HepG2 (cell line): ENCODE results near the gene ACOT8. TPM values are rescaled to one million over a fixed set of nuclear protein-coding genes. Genes with fewer than 3 reads are reported as not detected.

Experiments
- DMAP1 ChIP-seq: IDR thresholded peaks from 2 replicates; pipeline ENCODE4 v1.6.1; 2016
- ESRRA ChIP-seq: sonication (generic); formaldehyde crosslinking; IDR thresholded peaks from 2 replicates; pipeline ENCODE4 v1.5.1; 2020; ENCODE audit warnings: mild to moderate bottlenecking, low read depth, missing genetic modification reagents
- MEF2D ChIP-seq: sonication (generic); formaldehyde crosslinking; IDR thresholded peaks from 2 replicates; pipeline ENCODE4 v1.5.1; 2020; ENCODE audit warnings: mild to moderate bottlenecking, missing genetic modification reagents
- MEIS2 ChIP-seq: sonication (generic); formaldehyde crosslinking; IDR thresholded peaks from 2 replicates; pipeline ENCODE4 v1.9.0; 2021; ENCODE audit warnings: mild to moderate bottlenecking, missing genetic modification reagents
- MXI1 ChIP-seq: IDR thresholded peaks from 3 replicates; pipeline ENCODE4 v1.6.1; 2012; ENCODE audit warnings: low read depth, low read length, inconsistent platforms, borderline replicate concordance
- NR1H2 ChIP-seq: sonication (generic); formaldehyde crosslinking; IDR thresholded peaks from 2 replicates; pipeline ENCODE4 v1.8.1; 2022; ENCODE audit warnings: low read depth, missing genetic modification reagents, borderline replicate concordance
- ONECUT2 ChIP-seq: sonication (generic); formaldehyde crosslinking; IDR thresholded peaks from 2 replicates; pipeline ENCODE4 v1.4.0; 2020; ENCODE audit warnings: missing genetic modification reagents
- RARA ChIP-seq: IDR thresholded peaks from 2 replicates; pipeline ENCODE4 v1.6.1; 2016; ENCODE audit warnings: missing genetic modification reagents, missing compliant biosample characterization
- RBAK ChIP-seq: sonication (generic); formaldehyde crosslinking; IDR thresholded peaks from 2 replicates; pipeline ENCODE4 v1.5.1; 2020; ENCODE audit warnings: mild to moderate bottlenecking, missing genetic modification reagents
- RFXAP ChIP-seq: sonication (generic); formaldehyde crosslinking; IDR thresholded peaks from 2 replicates; pipeline ENCODE4 v1.4.0; 2020; ENCODE audit warnings: missing genetic modification reagents, borderline replicate concordance
- SAFB2 ChIP-seq: sonication (generic); formaldehyde crosslinking; IDR thresholded peaks from 2 replicates; pipeline ENCODE4 v1.5.1; 2020; ENCODE audit warnings: missing genetic modification reagents, low read depth, mild to moderate bottlenecking, borderline replicate concordance
- SMARCC2 ChIP-seq: fragments of 450-650 bp; IDR thresholded peaks from 2 replicates; pipeline ENCODE4 v1.6.1; 2017; ENCODE audit warnings: antibody characterized with exemption, mild to moderate bottlenecking
- SMYD3 ChIP-seq: sonication (generic); formaldehyde crosslinking; IDR thresholded peaks from 2 replicates; pipeline ENCODE4 v1.8.1; 2023; ENCODE audit warnings: mild to moderate bottlenecking, missing genetic modification reagents
- SP5 ChIP-seq: IDR thresholded peaks from 2 replicates; pipeline ENCODE4 v1.6.1; 2016; ENCODE audit warnings: low read depth, borderline replicate concordance
- TBX2 ChIP-seq: sonication (generic); formaldehyde crosslinking; IDR thresholded peaks from 2 replicates; pipeline ENCODE4 v1.5.0; 2020; ENCODE audit warnings: missing genetic modification reagents, mild to moderate bottlenecking, borderline replicate concordance
- ZBTB38 ChIP-seq: sonication (generic); formaldehyde crosslinking; IDR thresholded peaks from 2 replicates; pipeline ENCODE4 v1.5.1; 2020; ENCODE audit warnings: mild to moderate bottlenecking, missing genetic modification reagents
- ZMYM4 ChIP-seq: sonication (generic); formaldehyde crosslinking; IDR thresholded peaks from 2 replicates; pipeline ENCODE4 v1.8.1; 2023; ENCODE audit warnings: mild to moderate bottlenecking, missing genetic modification reagents
- ZNF558 ChIP-seq: sonication (generic); formaldehyde crosslinking; IDR thresholded peaks from 2 replicates; pipeline ENCODE4 v1.9.0; 2022; ENCODE audit warnings: mild to moderate bottlenecking, missing genetic modification reagents, borderline replicate concordance
- ZNF790 ChIP-seq: sonication (generic); formaldehyde crosslinking; IDR thresholded peaks from 2 replicates; pipeline ENCODE4 v1.8.0; 2022; ENCODE audit warnings: missing genetic modification reagents, mild to moderate bottlenecking, borderline replicate concordance
- polyA plus RNA-seq, 8 experiments: library from polyadenylated mRNA; depleted of rRNA in 3 of 8; stranded (reverse) in 7 of 8; unstranded in 1 of 8; fragments of >200 nt; fragmentation: Illumina TruSeq in 4 of 8; extraction: Trizol in 4 of 8; gene quantifications; 2 replicates each; pipeline versions ENCODE4 v1.2.1 to v1.2.3, GENCODE V29; 2011 to 2016; ENCODE audit warnings: low read depth in 4 of 8, missing spikeins in 1 of 8, mixed read lengths in 1 of 8; ENCODE audit not compliant: insufficient read depth in 1 of 8
- total RNA-seq, 5 experiments: library from RNA; depleted of rRNA; stranded (reverse); fragments of >200 nt; fragmentation: Illumina TruSeq; extraction: Trizol; gene quantifications; 2 replicates each; pipeline ENCODE4 v1.2.3, GENCODE V29; 2016; ENCODE audit warnings: low read depth in 1 of 5
- TF ChIP-seq, protein P1 (sequence below): sonication (generic); formaldehyde crosslinking; IDR thresholded peaks from 2 replicates; pipeline ENCODE4 v1.5.0; 2020; ENCODE audit warnings: mild to moderate bottlenecking, missing genetic modification reagents
- TF ChIP-seq, protein P2 (sequence below): sonication (generic); formaldehyde crosslinking; IDR thresholded peaks from 2 replicates; pipeline ENCODE4 v1.9.0; 2021; ENCODE audit warnings: missing genetic modification reagents, borderline replicate concordance
- TF ChIP-seq, protein P3 (sequence below): sonication (generic); formaldehyde crosslinking; IDR thresholded peaks from 2 replicates; pipeline ENCODE4 v1.4.0; 2020; ENCODE audit warnings: mild to moderate bottlenecking, missing genetic modification reagents, borderline replicate concordance
- TF ChIP-seq, protein P4 (sequence below): sonication (generic); formaldehyde crosslinking; IDR thresholded peaks from 2 replicates; pipeline ENCODE4 v1.4.0; 2020; ENCODE audit warnings: mild to moderate bottlenecking, low read depth, missing genetic modification reagents

The ACOT8 gene
- total and polyA plus RNA-seq, 2 of the 13 experiments (the other 11 are each of a cell fraction or from before 2014, with no cell fraction given) = 31.4 to 45.5 TPM

DNA sequence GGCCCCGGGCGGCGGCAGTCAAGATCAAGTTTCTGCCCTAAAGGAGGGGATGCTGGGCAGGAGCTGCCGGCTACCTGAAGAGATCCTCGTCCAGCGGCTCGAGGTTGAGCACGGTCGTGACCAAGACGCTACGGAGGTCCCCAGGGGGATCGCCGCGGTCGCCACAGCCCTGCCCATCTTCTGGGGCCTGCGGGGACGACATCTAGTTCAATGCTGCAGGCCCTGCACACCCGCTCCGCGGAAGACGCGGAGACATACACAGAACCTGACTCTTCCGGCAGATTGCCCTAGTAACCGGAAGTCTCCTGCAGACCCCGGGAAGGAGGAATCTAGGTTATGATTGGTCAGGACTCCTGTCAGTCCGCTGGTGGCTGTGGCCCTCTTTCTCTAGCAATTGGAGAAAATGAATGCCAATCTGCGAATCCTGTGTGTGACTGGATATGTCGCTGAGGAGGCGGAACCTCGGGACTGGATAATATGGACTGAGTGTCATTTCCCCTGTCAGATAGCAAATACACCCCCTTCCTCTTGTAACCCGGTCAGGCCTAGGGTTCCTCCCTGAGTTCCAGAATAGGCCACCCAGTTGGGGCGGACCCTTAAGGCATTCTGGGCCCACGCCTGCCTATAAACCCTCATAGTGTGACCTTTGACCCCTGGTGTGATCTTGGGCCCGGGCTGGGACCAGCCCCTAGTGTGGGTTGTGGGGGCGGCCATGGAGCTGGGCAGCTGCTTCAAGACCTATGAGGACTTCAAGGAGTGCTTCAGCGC lies at the start of gene ACOT8, which contains the start of gene ZSWIM3 (continued):
- TF ChIP-seq ESRRA (CRISPR knock-in tag) (peak; percentile 6; the same call in 1 of the 2 replicates), MEIS2 (CRISPR knock-in tag) (peak; percentile 98), TBX2 (CRISPR knock-in tag) (peak; percentile 93), ONECUT2 (0 out of 2 replicates have a peak, but pooled peaks have one; percentile 28), RFXAP (CRISPR knock-in tag) (no peak), NR1H2 (CRISPR knock-in tag) (no peak), ZNF558 (peak; percentile 91), RARA (peak; percentile 46), MXI1 (peak; percentile 82; the same call in 2 of the 3 replicates), DMAP1 (CRISPR knock-in tag) (peak; percentile 90), SP5 (CRISPR knock-in tag) (peak; percentile 39; the same call in 1 of the 2 replicates), ZBTB38 (CRISPR knock-in tag) (no peak), MEF2D (CRISPR knock-in tag) (no peak; the same call in 1 of the 2 replicates), SMYD3 (peak; percentile 89), SAFB2 (CRISPR knock-in tag) (no peak), RBAK (CRISPR knock-in tag) (no peak), ZNF790 (CRISPR knock-in tag) (no peak), SMARCC2 (no peak), ZMYM4 (peak; percentile 87)
- TF ChIP-seq, protein P1, sequence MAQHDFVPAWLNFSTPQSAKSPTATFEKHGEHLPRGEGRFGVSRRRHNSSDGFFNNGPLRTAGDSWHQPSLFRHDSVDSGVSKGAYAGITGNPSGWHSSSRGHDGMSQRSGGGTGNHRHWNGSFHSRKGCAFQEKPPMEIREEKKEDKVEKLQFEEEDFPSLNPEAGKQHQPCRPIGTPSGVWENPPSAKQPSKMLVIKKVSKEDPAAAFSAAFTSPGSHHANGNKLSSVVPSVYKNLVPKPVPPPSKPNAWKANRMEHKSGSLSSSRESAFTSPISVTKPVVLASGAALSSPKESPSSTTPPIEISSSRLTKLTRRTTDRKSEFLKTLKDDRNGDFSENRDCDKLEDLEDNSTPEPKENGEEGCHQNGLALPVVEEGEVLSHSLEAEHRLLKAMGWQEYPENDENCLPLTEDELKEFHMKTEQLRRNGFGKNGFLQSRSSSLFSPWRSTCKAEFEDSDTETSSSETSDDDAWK (CRISPR knock-in tag) = no peak
- TF ChIP-seq, protein P2, sequence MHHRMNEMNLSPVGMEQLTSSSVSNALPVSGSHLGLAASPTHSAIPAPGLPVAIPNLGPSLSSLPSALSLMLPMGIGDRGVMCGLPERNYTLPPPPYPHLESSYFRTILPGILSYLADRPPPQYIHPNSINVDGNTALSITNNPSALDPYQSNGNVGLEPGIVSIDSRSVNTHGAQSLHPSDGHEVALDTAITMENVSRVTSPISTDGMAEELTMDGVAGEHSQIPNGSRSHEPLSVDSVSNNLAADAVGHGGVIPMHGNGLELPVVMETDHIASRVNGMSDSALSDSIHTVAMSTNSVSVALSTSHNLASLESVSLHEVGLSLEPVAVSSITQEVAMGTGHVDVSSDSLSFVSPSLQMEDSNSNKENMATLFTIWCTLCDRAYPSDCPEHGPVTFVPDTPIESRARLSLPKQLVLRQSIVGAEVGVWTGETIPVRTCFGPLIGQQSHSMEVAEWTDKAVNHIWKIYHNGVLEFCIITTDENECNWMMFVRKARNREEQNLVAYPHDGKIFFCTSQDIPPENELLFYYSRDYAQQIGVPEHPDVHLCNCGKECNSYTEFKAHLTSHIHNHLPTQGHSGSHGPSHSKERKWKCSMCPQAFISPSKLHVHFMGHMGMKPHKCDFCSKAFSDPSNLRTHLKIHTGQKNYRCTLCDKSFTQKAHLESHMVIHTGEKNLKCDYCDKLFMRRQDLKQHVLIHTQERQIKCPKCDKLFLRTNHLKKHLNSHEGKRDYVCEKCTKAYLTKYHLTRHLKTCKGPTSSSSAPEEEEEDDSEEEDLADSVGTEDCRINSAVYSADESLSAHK (CRISPR knock-in tag) = no peak; the same call in 1 of the 2 replicates
- TF ChIP-seq, protein P3, sequence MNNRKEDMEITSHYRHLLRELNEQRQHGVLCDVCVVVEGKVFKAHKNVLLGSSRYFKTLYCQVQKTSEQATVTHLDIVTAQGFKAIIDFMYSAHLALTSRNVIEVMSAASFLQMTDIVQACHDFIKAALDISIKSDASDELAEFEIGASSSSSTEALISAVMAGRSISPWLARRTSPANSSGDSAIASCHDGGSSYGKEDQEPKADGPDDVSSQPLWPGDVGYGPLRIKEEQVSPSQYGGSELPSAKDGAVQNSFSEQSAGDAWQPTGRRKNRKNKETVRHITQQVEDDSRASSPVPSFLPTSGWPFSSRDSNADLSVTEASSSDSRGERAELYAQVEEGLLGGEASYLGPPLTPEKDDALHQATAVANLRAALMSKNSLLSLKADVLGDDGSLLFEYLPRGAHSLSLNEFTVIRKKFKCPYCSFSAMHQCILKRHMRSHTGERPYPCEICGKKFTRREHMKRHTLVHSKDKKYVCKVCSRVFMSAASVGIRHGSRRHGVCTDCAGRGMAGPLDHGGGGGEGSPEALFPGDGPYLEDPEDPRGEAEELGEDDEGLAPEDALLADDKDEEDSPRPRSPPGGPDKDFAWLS = no peak
- TF ChIP-seq, protein P4, sequence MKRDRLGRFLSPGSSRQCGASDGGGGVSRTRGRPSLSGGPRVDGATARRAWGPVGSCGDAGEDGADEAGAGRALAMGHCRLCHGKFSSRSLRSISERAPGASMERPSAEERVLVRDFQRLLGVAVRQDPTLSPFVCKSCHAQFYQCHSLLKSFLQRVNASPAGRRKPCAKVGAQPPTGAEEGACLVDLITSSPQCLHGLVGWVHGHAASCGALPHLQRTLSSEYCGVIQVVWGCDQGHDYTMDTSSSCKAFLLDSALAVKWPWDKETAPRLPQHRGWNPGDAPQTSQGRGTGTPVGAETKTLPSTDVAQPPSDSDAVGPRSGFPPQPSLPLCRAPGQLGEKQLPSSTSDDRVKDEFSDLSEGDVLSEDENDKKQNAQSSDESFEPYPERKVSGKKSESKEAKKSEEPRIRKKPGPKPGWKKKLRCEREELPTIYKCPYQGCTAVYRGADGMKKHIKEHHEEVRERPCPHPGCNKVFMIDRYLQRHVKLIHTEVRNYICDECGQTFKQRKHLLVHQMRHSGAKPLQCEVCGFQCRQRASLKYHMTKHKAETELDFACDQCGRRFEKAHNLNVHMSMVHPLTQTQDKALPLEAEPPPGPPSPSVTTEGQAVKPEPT (CRISPR knock-in tag) = no peak
